VCaP (cell line): ENCODE measurements around the gene TRIM44.
A peak's percentile ranks its signal among the peaks of the same experiment; 100 is the strongest.

ENCODE experiments used
- H3K27ac ChIP-seq: fragments of 450-650 bp; 2 replicates; pipeline ENCODE4 v1.5.1; 2017
- CTCF ChIP-seq: fragments of 450-650 bp; conservative IDR thresholded peaks from 2 replicates; pipeline ENCODE4 v1.5.1; 2017; ENCODE audit warnings: mild to moderate bottlenecking, moderate library complexity

The TRIM44 gene

GRCh38 chr11:35619116-35619854, 43.3 kb upstream of the TRIM44 start:
- peak overlapping the region; percentile 88 for H3K27ac ChIP-seq

DNA sequence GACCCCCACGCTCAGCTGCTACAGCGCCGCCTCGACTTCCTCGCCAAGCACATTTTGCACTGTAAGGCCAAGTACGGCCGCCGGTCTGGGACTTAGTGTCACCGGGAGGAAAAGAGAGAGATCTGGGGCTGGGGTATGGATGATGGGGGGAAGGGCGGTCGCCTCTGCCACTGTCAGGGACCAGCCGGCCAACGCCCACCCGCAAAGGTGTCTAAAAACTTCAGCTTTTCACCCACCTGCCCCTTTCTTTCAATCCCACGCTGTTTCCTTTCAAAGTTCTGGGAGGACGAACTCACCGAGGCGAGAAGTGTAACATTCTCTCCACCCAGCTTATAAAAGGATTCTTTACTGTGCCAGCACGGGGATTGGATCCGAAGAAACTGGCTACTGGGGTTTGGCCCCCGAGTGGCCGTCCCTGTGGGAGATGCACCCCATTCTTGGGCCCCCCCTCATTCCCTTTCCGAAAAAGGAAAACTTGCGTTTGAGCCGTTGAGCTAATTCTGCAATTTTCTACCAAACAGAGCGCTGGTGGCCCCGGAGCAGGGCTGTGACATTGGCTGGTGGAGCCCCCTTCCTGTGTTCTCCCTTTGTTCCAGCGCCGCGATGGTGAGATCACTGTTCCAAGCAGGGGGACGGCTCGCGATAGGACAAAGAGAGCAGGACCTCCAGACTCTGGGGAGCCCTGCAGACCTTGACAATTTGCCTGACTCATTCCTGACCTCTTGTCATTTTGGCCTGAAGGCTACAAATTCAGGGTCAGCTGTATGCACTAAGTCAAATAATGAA, 42.5 kb upstream of the TRIM44 start:
- peak; percentile 0; the same call in 1 of the 2 replicates for TF ChIP-seq CTCF
- peak overlapping the region; percentile 88 for H3K27ac ChIP-seq

More at GRCh38 chr11:35619116-35619854, 43.3 kb upstream of the TRIM44 start:
- TF ChIP-seq CTCF: peak; percentile 36

DNA sequence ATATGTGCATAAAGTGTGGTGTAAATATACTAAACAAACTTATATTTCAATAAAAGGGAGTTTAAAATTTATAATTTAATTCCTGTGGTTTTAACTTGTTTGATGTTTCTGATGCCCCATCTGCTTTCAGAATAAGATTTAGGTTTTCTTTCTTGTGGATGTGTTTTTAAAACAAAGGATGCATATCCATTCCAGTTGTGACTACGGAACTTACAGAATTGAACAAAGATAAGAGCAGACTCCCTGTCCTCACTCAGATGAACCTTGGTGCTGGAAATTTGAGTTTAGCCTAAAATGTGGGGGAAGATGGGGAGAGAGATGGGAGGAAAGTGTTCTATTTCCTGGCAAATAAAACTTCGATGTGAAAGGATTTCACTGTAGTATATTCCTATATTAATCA, 41.8 kb upstream of the TRIM44 start:
- peak overlapping the region; percentile 88 for H3K27ac ChIP-seq
- TF ChIP-seq CTCF: no peak

- peak overlapping the region; percentile 88 for H3K27ac ChIP-seq
Measured at GRCh38 chr11:35621620-35622019, 41.0 kb upstream of the TRIM44 start.

GRCh38 chr11:35622070-35622469, 40.5 kb upstream of the TRIM44 start:
- TF ChIP-seq CTCF: no peak
- H3K27ac ChIP-seq: peak overlapping the region; percentile 88; the same call in 1 of the 2 replicates

More at GRCh38 chr11:35621620-35622019, 41.0 kb upstream of the TRIM44 start:
- no peak for TF ChIP-seq CTCF

DNA sequence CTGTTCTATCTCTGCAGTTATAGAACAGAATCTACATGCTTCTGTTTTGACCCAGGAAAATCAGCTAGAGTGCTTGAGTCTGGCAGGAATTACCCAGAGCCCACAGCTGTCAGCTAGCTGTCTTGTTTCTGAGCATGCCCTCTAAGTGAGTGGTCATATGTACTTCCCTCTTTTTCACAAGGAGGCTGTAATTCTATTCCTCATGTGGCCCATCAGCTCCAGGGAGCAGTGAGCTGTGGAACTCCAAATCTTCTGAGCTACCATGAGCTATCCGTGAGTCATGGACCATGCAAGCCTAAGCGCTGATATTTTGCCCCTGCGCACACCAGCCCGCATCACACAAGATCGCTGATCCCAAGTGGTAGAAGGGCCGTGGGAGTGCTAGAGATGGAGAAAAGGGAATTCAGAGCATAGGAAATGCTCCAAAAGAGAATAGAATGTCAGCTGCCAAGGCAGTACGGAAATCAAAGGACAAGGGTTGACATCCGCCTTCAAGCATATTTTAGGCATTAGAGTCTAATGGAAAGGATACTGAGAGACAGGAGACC, 38.9 kb upstream of the TRIM44 start:
- no peak overlapping the region for H3K27ac ChIP-seq
- no peak for TF ChIP-seq CTCF

DNA sequence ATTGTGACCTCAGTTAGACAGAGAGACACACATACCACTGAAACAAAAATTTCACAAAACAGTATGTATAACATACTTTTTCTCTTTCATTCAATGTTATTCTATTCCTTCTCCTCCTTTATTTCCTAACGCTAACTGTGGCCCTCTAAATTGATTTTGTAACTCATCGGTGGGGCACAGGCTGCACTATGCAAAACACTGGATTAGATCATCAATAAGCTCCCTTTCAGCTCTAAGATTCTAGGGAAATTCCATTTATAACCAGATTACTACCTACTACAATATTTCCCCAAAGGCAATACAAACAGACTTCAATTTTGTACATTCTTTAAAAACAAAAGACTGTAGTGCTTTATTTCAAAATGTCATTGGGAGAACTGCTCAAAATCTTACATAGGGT, 38.3 kb upstream of the TRIM44 start:
- H3K27ac ChIP-seq: no peak overlapping the region
- TF ChIP-seq CTCF: no peak
